Immature natural killer cell (primary cell): Measurements from ENCODE around the gene FNDC7. TPM values are rescaled to one million over a fixed set of nuclear protein-coding genes. Genes with fewer than 3 reads are reported as not detected.
"Not testable (repeated sequence)": the region's sequence is repeated elsewhere in the genome, so short reads cannot be mapped to it uniquely, and the experiment has no call there.

Experiments
- DNase-seq, 3 donors: peaks; one replicate each; pipeline ENCODE4 v3.0.0; 2022; ENCODE audit warnings: mixed read lengths in 1 of 3
- H3K27ac Mint-ChIP-seq, 6 donors: one replicate each; pipeline ENCODE4 v1.8.0; 2020; ENCODE audit warnings: mixed read lengths in 6 of 6, mild to moderate bottlenecking in 5 of 6, inconsistent platforms in 4 of 6, moderate library complexity in 3 of 6
- H3K27me3 Mint-ChIP-seq, 3 donors: one replicate each; pipeline ENCODE4 v1.8.0; 2020 to 2021; ENCODE audit warnings: low read depth in 3 of 3, mild to moderate bottlenecking in 3 of 3, mixed read lengths in 3 of 3, moderate library complexity in 3 of 3, inconsistent platforms in 1 of 3
- H3K36me3 Mint-ChIP-seq, 3 donors: one replicate each; pipeline ENCODE4 v1.8.0; 2020; ENCODE audit warnings: mixed read lengths in 3 of 3, inconsistent platforms in 2 of 3, mild to moderate bottlenecking in 2 of 3
- H3K4me1 Mint-ChIP-seq, 2 donors: one replicate each; pipeline ENCODE4 v1.8.0; 2020; ENCODE audit warnings: inconsistent platforms in 2 of 2, mild to moderate bottlenecking in 2 of 2, mixed read lengths in 2 of 2, moderate library complexity in 1 of 2
- H3K4me3 Mint-ChIP-seq, 5 donors: one replicate each; pipeline ENCODE4 v1.8.0; 2020; ENCODE audit warnings: mild to moderate bottlenecking in 5 of 5, mixed read lengths in 5 of 5, inconsistent platforms in 3 of 5, moderate library complexity in 3 of 5
- H3K9me3 Mint-ChIP-seq, 6 donors: one replicate each; pipeline ENCODE4 v1.8.0; 2020; ENCODE audit warnings: mild to moderate bottlenecking in 6 of 6, mixed read lengths in 6 of 6, inconsistent platforms in 4 of 6, moderate library complexity in 3 of 6
- polyA plus RNA-seq, 3 donors: library from polyadenylated mRNA; unstranded; fragments of 300-500 nt; fragmentation: Illumina TruSeq; gene quantifications; one replicate each; pipeline ENCODE4 v1.2.3, GENCODE V29; 2021

Gene FNDC7, protein sequence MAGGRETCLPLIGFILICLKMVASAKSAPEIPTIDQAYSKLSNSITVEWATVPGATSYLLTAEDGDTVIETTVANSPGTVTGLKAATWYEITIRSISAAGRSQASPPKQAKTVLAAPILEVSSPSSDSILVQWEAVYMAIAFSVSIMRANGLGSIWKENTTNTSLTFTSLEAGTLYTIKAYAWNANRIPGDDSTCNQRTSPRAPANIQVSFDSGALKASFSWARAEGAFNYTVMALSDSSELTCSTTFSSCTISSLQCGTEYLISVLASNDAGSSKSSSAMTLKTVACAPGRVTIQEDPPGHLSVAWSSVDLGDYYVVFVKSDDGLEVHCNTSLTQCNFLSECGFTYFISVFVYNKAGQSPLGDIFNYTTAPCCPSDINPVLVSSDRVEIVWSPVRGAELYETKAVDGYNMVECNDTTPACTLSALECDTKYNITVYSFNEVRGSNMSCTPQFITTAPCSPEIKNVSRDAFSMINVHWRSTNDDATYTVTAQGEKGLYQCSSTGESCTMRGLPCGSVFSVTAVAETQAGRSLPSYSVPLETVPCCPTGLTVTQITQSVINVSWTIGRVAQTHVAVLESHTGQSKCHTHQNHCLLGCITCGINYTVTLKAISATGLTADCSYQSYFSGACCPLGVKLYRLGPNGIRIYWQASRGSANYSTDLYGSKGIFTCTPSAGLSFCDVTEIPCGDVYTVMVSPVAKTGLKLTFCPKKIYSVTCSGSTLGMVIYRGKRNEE
- polyA plus RNA-seq: not detected

DNA sequence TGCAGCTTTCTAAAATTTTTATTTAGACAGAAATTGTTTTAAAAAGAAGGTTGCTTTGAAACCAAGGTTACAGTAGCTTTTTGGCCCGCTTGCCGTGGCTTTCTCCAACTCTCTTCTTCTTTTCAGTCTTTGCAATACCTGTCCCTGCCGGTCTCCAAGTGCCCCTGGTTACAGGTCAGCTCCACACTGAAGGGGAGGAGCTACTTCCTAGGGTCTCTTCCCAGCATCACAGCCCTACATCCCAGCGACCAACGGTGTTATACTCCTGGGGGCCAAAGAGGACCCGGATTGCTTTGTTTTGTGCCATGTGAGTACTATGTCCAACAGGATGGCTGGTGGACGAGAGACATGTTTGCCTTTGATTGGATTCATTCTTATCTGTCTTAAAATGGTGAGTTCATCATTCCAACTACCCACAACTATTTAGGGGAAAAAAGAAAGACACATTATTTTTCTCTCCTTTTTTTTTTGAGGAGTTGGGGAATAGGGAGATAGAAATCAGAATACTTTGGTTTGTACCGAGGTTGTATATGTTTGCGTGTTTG, at the start of gene FNDC7:
Gene FNDC7 (plus strand): TSS at position 303 of the 545 bp plus-strand sequence. CDS start 26 bp downstream, at position 329.
- Mint-ChIP-seq H3K36me3 (no peaks in the 10 kb centered on the region), H3K4me3 (no peak within 1 kb of the TSS), H3K9me3 (no peaks in the 10 kb centered on the region), H3K27ac (no peak within 1 kb of the TSS), H3K27me3 (peaks cover 1 to 5% (median 2%) of the 10 kb centered on the region in 3 donors), H3K4me1 (peaks cover 9 to 12% of the 10 kb centered on the region in 2 donors)
- DNase-seq: no peak

DNA sequence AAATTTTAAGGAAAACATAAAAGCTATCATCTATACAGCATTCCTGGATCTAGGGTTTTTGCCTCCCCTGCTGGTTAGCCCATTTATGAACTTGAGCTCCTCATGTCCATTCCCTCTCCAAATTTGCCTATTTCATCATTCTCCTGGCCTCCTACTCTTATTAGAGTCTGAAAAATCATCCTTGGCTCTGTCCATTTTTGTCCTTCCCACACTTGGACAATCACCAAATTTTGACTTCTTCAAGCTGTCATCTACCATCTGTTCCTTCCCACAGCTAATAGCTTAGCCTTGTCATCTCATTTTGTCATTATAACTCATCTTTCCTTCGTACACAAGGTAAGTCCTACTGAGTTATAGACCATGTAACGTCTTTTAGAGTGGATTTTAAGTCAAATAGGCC, 49.6 kb upstream of the FNDC7 start:
- no peak for DNase-seq
- H3K36me3 Mint-ChIP-seq: peaks cover 0 to 4% (median 4%) of the 10 kb centered on the region in 3 donors
- peaks cover 37 to 51% of the 10 kb centered on the region in 2 donors for H3K4me1 Mint-ChIP-seq
- H3K9me3 Mint-ChIP-seq: no peaks in the 10 kb centered on the region
- H3K27me3 Mint-ChIP-seq: peaks cover 8 to 19% (median 11%) of the 10 kb centered on the region in 3 donors
- H3K4me3 Mint-ChIP-seq: peak overlapping the region in 4 of 5 donors; percentile 30 to 85 (median 56)
- peak overlapping the region; percentile 95 to 98 (median 96) for H3K27ac Mint-ChIP-seq

GRCh38 chr1:108664481-108664880, 48.2 kb upstream of the FNDC7 start:
- Mint-ChIP-seq H3K27ac (peak overlapping the region in 1 of 6 donors; percentile 21), H3K4me1 (peaks cover 33 to 43% of the 10 kb centered on the region in 2 donors), H3K4me3 (no peak overlapping the region), H3K27me3 (peaks cover 8 to 19% (median 12%) of the 10 kb centered on the region in 3 donors), H3K9me3 (no peaks in the 10 kb centered on the region), H3K36me3 (peaks cover 0 to 7% (median 4%) of the 10 kb centered on the region in 3 donors)
- DNase-seq: no peak

DNA sequence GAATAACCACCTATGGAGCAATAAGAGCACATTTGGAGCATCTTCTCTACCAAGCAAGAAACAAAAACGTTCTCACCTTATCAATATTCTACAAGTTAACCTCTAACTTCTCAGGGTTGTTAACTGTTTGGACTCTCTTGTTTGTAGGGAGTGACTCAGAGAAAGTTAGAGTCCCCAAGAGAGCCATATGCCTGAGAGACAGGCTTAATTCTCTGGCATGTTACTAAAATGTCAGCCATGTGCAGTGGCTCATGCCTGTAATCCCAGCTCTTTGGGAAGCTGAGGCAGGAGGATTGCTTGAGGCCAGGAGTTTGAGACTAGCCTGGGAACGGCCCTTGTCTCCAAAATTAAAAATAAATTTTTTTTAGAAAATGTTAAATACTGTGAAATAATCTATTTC, 47.6 kb upstream of the FNDC7 start:
- Mint-ChIP-seq H3K27ac (peak overlapping the region in 1 of 6 donors; percentile 21), H3K4me1 (peaks cover 27 to 37% of the 10 kb centered on the region in 2 donors), H3K36me3 (peaks cover 0 to 7% (median 4%) of the 10 kb centered on the region in 3 donors), H3K27me3 (peaks cover 8 to 17% (median 12%) of the 10 kb centered on the region in 3 donors), H3K9me3 (no peaks in the 10 kb centered on the region), H3K4me3 (no peak overlapping the region)
- DNase-seq: no peak

DNA sequence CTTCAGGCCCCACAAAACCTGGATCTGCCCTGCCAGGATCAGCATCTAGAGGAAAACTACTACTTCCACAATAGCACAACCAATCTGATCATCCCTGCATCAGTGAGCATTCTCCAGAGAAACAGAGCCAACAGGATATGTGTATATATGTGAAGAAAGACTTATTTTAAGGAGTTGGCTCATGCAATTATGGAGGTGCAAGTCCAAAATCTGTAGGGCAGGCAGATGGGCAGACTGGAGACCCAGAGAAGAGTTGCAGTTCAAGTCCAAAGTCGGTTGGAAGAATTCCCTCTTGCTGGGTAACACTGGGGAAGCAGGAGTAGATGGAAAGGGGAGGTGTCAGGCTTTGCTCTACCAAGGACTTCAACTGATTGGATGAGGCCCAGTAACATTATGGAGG, 46.9 kb upstream of the FNDC7 start:
- Mint-ChIP-seq H3K4me3 (no peak overlapping the region), H3K36me3 (peaks cover 0 to 7% (median 4%) of the 10 kb centered on the region in 3 donors), H3K27me3 (peaks cover 8 to 10% (median 10%) of the 10 kb centered on the region in 3 donors), H3K4me1 (peaks cover 27 to 34% of the 10 kb centered on the region in 2 donors), H3K27ac (no peak overlapping the region), H3K9me3 (no peaks in the 10 kb centered on the region)
- DNase-seq: no peak

- not testable (repeated sequence) for H3K4me3 Mint-ChIP-seq, H3K27me3 Mint-ChIP-seq
Measured at GRCh38 chr1:108667422-108667821, 45.3 kb upstream of the FNDC7 start.

DNA sequence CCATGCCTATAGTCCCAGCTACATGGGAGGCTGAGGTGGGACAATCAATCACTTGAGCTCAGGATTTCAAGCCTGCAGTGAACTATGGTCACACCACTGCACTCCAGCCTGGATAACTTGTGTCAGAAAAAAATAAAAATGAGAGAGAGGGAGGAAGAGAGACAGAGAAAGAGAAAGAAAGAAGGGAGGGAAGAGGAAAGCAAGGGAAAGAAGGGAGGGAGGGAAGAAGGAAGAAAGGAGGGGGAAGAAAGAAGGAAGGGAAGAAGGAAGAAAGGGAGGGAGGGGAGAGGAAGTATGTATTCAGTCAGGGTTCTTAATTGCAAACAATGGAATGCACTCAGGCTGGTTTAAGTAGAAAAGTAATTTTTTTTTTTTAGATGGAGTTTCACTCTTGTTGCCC, 43.9 kb upstream of the FNDC7 start:
- no peak for DNase-seq
- no peaks in the 10 kb centered on the region for H3K9me3 Mint-ChIP-seq
- peaks cover 0 to 1% (median 1%) of the 10 kb centered on the region in 3 donors for H3K27me3 Mint-ChIP-seq
- H3K27ac Mint-ChIP-seq: peak overlapping the region in 1 of 6 donors; percentile 30
- H3K36me3 Mint-ChIP-seq: peaks cover 0 to 12% (median 4%) of the 10 kb centered on the region in 3 donors
- peaks cover 19 to 20% of the 10 kb centered on the region in 2 donors for H3K4me1 Mint-ChIP-seq
- H3K4me3 Mint-ChIP-seq: peak overlapping the region in 1 of 5 donors; percentile 15

More at GRCh38 chr1:108667422-108667821, 45.3 kb upstream of the FNDC7 start:
- H3K9me3 Mint-ChIP-seq, H3K27ac Mint-ChIP-seq, DNase-seq: not testable (repeated sequence)
- Mint-ChIP-seq H3K4me1 (peaks cover 24 to 30% of the 10 kb centered on the region in 2 donors), H3K36me3 (peaks cover 0 to 12% (median 4%) of the 10 kb centered on the region in 3 donors)

GRCh38 chr1:108669679-108670078, 43.0 kb upstream of the FNDC7 start:
- Mint-ChIP-seq H3K36me3 (peaks cover 0 to 16% (median 4%) of the 10 kb centered on the region in 3 donors), H3K9me3 (no peaks in the 10 kb centered on the region), H3K27ac (no peak overlapping the region)

GRCh38 chr1:108670131-108670773, 42.5 kb upstream of the FNDC7 start:
- H3K27ac Mint-ChIP-seq: no peak overlapping the region
- H3K27me3 Mint-ChIP-seq: peaks cover 0 to 1% (median 1%) of the 10 kb centered on the region in 3 donors
- H3K4me1 Mint-ChIP-seq: peaks cover 19 to 20% of the 10 kb centered on the region in 2 donors
- no peak for DNase-seq
- no peak overlapping the region for H3K4me3 Mint-ChIP-seq
- no peaks in the 10 kb centered on the region for H3K9me3 Mint-ChIP-seq
- peaks cover 0 to 16% (median 4%) of the 10 kb centered on the region in 3 donors for H3K36me3 Mint-ChIP-seq

More at GRCh38 chr1:108669679-108670078, 43.0 kb upstream of the FNDC7 start:
- DNase-seq: no peak
- Mint-ChIP-seq H3K4me3 (no peak overlapping the region), H3K27me3 (peaks cover 0 to 1% (median 1%) of the 10 kb centered on the region in 3 donors), H3K4me1 (peaks cover 19 to 20% of the 10 kb centered on the region in 2 donors)

DNA sequence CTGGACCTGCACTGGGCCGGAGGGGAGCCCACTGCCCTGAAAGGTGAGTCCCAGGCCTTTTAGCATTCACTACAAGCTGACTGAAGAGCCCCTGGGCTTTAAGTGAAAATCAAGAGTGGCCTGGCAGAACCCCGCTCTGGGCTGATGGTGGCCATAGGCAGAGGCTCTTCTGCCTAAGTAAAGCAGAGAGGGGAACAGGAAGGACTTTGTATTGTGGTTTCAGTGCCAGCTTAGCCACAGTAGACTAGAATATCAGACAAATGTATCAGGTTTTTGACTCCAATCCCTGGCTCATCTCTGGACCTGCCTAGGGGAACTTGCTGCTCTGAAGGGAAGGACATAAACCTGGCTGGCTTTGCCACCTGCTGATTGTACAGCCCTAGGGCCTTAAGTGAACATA, 41.6 kb upstream of the FNDC7 start:
- Mint-ChIP-seq H3K4me1 (peaks cover 19 to 20% of the 10 kb centered on the region in 2 donors), H3K4me3 (peak overlapping the region in 4 of 5 donors; percentile 14 to 43 (median 30)), H3K36me3 (peaks cover 0 to 16% (median 4%) of the 10 kb centered on the region in 3 donors), H3K27me3 (peaks cover 0 to 1% (median 1%) of the 10 kb centered on the region in 3 donors), H3K27ac (peak overlapping the region; percentile 52 to 90 (median 85)), H3K9me3 (no peaks in the 10 kb centered on the region)
- DNase-seq: peak in 2 of 3 donors; percentile 24 to 26

DNA sequence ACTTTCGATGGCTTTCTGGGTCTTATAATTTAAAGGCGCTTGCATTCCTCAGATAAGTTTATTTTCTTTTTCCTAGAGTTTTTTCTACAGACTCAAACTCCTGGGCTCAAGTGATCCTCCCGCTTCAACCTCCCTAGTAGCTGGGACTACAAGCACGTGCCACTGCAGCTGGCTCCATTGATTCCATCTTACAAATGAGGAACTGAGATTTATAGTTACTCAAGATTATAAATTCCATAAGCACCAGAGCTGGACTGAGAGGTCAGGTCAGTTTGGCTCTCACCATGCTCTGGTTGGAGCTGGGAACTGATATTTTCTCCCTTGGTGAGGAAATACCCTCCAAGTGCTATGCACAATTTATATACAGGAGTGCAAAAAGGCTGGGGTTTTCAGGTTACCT, 34.0 kb upstream of the FNDC7 start:
- Mint-ChIP-seq H3K27me3 (peaks cover 0 to 2% (median 2%) of the 10 kb centered on the region in 3 donors), H3K4me3 (no peak overlapping the region), H3K9me3 (no peaks in the 10 kb centered on the region), H3K36me3 (peaks cover 0 to 4% (median 0%) of the 10 kb centered on the region in 3 donors), H3K4me1 (peaks cover 8 to 11% of the 10 kb centered on the region in 2 donors), H3K27ac (no peak overlapping the region)
- no peak for DNase-seq

- Mint-ChIP-seq H3K27me3 (peaks cover 0 to 2% (median 2%) of the 10 kb centered on the region in 3 donors), H3K4me3 (peak overlapping the region; percentile 27 to 68 (median 65)), H3K36me3 (no peaks in the 10 kb centered on the region), H3K27ac (peak overlapping the region; percentile 23 to 79 (median 56)), H3K9me3 (no peaks in the 10 kb centered on the region), H3K4me1 (peaks cover 8 to 11% of the 10 kb centered on the region in 2 donors)
- no peak for DNase-seq
Measured at GRCh38 chr1:108679586-108680213, 33.0 kb upstream of the FNDC7 start.

DNA sequence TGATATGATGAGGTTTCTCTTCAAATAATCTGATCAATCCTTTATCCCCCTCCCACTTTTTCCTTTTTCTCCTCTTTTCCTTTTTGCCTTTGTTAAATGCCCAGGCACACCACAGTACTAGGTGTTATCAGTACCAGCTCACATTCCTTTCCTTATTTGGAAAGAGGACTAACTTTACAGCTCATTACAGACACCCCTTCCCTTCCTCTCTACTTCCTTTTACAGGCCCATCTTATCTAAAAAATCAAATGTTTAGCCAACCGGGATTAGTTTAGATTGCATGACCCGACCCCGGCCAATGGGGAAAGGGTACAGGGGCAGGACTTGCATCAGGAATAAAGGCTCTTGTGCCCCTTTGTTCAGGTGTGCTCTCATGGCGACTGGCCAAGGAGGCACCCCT, 31.0 kb upstream of the FNDC7 start:
- not testable (repeated sequence) for H3K36me3 Mint-ChIP-seq, H3K27me3 Mint-ChIP-seq, DNase-seq, H3K9me3 Mint-ChIP-seq, H3K4me3 Mint-ChIP-seq, H3K27ac Mint-ChIP-seq
- peaks cover 8 to 11% of the 10 kb centered on the region in 2 donors for H3K4me1 Mint-ChIP-seq
